ENCODE results near the gene SUFU. TPM values are rescaled to one million over a fixed set of nuclear protein-coding genes. Genes with fewer than 3 reads are reported as not detected.
A peak's percentile ranks its signal among the peaks of the same experiment; 100 is the strongest.

The SUFU gene
- total and polyA plus RNA-seq, 2 donors (not counting 1 experiment from before 2014, with no cell fraction given), result 4.8 to 13.3 TPM

DNA sequence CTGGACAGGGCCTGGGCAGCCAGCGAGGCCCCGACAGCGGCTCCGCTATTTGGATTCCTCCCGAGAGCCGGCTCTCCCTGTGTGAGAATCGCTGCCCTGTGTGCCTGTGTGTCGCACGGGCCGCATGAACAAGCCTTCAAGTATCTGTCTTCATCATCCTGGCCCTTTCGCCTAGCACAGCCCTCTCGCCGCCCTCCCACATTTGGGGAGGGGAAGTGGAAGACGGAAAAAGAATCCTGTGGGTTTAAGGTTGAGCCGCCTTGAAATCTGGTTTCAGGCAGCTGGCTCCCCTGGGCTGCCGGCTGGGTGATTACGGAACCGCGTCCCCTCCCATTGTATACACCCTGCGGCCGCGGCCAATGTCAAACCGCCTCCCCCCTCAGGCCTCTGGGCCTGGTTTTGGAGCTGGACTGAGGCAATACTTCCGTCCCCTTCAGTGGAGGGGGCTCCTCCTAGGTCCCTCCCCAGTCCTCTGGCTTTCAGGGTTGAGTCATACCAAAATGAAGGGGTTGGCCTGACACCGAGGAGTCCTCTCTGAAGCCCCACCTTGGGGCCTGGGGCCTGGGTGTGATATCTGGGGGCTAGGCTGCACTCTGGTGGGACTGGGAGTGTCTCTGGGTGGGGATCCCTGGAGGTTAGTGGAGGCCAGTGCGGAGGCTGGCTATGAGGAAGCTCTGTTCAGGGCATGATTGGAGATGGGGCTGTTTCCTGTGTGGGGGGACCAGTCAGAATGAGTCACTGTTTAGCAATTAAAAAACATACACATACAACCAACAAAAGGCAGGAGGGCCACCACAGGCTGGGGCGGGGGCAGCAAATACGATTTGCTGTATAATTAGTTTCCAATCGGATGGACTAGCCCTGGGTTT lies 142.2 kb downstream of the SUFU start:
- no peak for TF ChIP-seq EZH2 (IDR thresholded peaks at IDR 0.05; ENCODE audit: borderline replicate concordance, insufficient read depth, low read depth, low read length, poor library complexity, severe bottlenecking)
- TF ChIP-seq, protein P1, sequence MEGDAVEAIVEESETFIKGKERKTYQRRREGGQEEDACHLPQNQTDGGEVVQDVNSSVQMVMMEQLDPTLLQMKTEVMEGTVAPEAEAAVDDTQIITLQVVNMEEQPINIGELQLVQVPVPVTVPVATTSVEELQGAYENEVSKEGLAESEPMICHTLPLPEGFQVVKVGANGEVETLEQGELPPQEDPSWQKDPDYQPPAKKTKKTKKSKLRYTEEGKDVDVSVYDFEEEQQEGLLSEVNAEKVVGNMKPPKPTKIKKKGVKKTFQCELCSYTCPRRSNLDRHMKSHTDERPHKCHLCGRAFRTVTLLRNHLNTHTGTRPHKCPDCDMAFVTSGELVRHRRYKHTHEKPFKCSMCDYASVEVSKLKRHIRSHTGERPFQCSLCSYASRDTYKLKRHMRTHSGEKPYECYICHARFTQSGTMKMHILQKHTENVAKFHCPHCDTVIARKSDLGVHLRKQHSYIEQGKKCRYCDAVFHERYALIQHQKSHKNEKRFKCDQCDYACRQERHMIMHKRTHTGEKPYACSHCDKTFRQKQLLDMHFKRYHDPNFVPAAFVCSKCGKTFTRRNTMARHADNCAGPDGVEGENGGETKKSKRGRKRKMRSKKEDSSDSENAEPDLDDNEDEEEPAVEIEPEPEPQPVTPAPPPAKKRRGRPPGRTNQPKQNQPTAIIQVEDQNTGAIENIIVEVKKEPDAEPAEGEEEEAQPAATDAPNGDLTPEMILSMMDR (IDR thresholded peaks at IDR 0.05), result no peak
- H3K4me1 ChIP-seq (ENCODE audit: control insufficient read depth in 2 of 2, insufficient read depth in 2 of 2, low read length in 2 of 2), result peaks cover 50 to 59% of the 10 kb centered on the region in 2 donors
- POLR2A ChIA-PET, result interaction anchor here (0.5 to 4.0 kb wide), 16 partner anchors 9 to 815 kb away, joined by 3 to 49 read pairs (median 8); partner anchors contain the start of genes ARL3, NFKB2, SFXN2 and SUFU

More for the DNA sequence above, 142.2 kb downstream of the SUFU start:
- Histone ChIP-seq H3K36me3 (replicated peaks in 1 of 2; ENCODE audit: control extremely low read depth in 1 of 2, control insufficient read depth in 1 of 2, extremely low read depth in 1 of 2, insufficient read depth in 2 of 2, low read length in 1 of 2) (no peaks in the 10 kb centered on the region), H3K27me3 (replicated peaks in 1 of 4; ENCODE audit: control extremely low read depth in 1 of 4, control insufficient read depth in 3 of 4, insufficient read depth in 4 of 4, low read length in 3 of 4) (no peaks in the 10 kb centered on the region), H3K27ac (ENCODE audit: low read length in 2 of 2) (peak overlapping the region; percentile 90), H3K4me3 (ENCODE audit: control extremely low read depth in 1 of 5, extremely low read depth in 1 of 5, insufficient read depth in 1 of 5, low read depth in 2 of 5, low read length in 4 of 5) (peak overlapping the region; percentile 55 to 89 (median 82)), H3K9me3 (ENCODE audit: control extremely low read depth in 1 of 3, control insufficient read depth in 2 of 3, insufficient read depth in 1 of 3, low read length in 2 of 3) (no peaks in the 10 kb centered on the region), H3K4me2 (replicated peaks; ENCODE audit: low read depth, low read length, poor library complexity, severe bottlenecking) (peak overlapping the region; percentile 94), H3K79me2 (ENCODE audit: control insufficient read depth, insufficient read depth, low read length) (peaks cover 66% of the 10 kb centered on the region), H4K20me1 (ENCODE audit: control insufficient read depth, insufficient read depth, low read length, poor library complexity, severe bottlenecking) (peaks cover 46% of the 10 kb centered on the region), H2AFZ (ENCODE audit: insufficient read depth, low read depth, low read length, poor library complexity, severe bottlenecking) (peak overlapping the region; percentile 78), H3K9ac (ENCODE audit: low read length) (peak overlapping the region; percentile 83)
- Mint-ChIP-seq H3K27ac (peak overlapping the region; percentile 99), H3K9me3 (ENCODE audit: insufficient read depth) (no peaks in the 10 kb centered on the region), H3K27me3 (no peaks in the 10 kb centered on the region), H3K4me3 (peak overlapping the region; percentile 97), H3K4me1 (peaks cover 60% of the 10 kb centered on the region)
- CTCF ChIA-PET, result interaction anchor here (0.7 to 3.8 kb wide), 7 partner anchors 8 to 252 kb away, joined by 3 to 50 read pairs (median 11); partner anchors contain the start of genes ACTR1A, ARL3 and SFXN2
- ATAC-seq (ENCODE audit: low read depth), result peak; percentile 15
- DNase-seq, result peak; percentile 76
- 0% methylated on average over 19 of the region's 29 CpGs for WGBS (ENCODE audit: insufficient coverage)
- intact Hi-C loops (cut with micrococcal nuclease), result loop anchor here (1.0 to 5.0 kb wide), 9 partner anchors 15 to 829 kb away; partner anchors contain the start of genes ARL3, CNNM2, GBF1 and NFKB2

Measured in B cell (primary cell).